Neural progenitor cell (in vitro differentiated cells): Measurements from ENCODE around the gene ZNF408. TPM values are rescaled to one million over a fixed set of nuclear protein-coding genes. Genes with fewer than 3 reads are reported as not detected.
A peak's percentile ranks its signal among the peaks of the same experiment; 100 is the strongest.

ENCODE experiments used
- DNase-seq: peaks from one replicate; pipeline ENCODE4 v3.0.0-alpha.2; 2016; ENCODE audit warnings: low spot score
- H2AFZ ChIP-seq: fragments of 200-600 bp; sonication (generic); replicated peaks from 2 replicates; pipeline ENCODE4 v1.6.1; 2016; ENCODE audit warnings: antibody characterized with exemption
- H3F3A ChIP-seq: fragments of 200-600 bp; sonication (generic); 2 replicates; pipeline ENCODE4 v1.6.1; 2016; ENCODE audit warnings: antibody characterized with exemption, low read depth
- H3K27ac ChIP-seq: fragments of 200-600 bp; sonication (generic); 2 replicates; pipeline ENCODE4 v1.5.1; 2016; ENCODE audit warnings: mild to moderate bottlenecking
- H3K27me3 ChIP-seq: fragments of 200-600 bp; sonication (generic); 2 replicates; pipeline ENCODE4 v1.6.1; 2016; ENCODE audit warnings: mild to moderate bottlenecking, moderate library complexity
- H3K36me3 ChIP-seq: fragments of 200-600 bp; sonication (generic); 2 replicates; pipeline ENCODE4 v1.5.1; 2016
- H3K4me1 ChIP-seq: fragments of 200-600 bp; sonication (generic); 2 replicates; pipeline ENCODE4 v1.6.1; 2016; ENCODE audit warnings: mixed run types
- H3K4me2 ChIP-seq: fragments of 200-600 bp; sonication (generic); 2 replicates; pipeline ENCODE4 v1.6.1; 2016
- H3K4me3 ChIP-seq: fragments of 200-600 bp; sonication (generic); 2 replicates; pipeline ENCODE4 v1.5.1; 2016
- H3K79me2 ChIP-seq: fragments of 200-600 bp; sonication (generic); 2 replicates; pipeline ENCODE4 v1.6.1; 2016; ENCODE audit warnings: low read depth
- H3K9ac ChIP-seq: fragments of 200-600 bp; sonication (generic); 2 replicates; pipeline ENCODE4 v1.6.1; 2016
- H3K9me3 ChIP-seq: fragments of 200-600 bp; sonication (generic); 2 replicates; pipeline ENCODE4 v1.5.1; 2016; ENCODE audit warnings: low read depth
- H4K20me1 ChIP-seq: fragments of 200-600 bp; sonication (generic); 2 replicates; pipeline ENCODE4 v1.6.1; 2016; ENCODE audit warnings: low read depth
- H3K27ac Mint-ChIP-seq: 3 replicates; pipeline ENCODE4 v1.8.0; 2021; ENCODE audit warnings: mixed read lengths
- H3K27me3 Mint-ChIP-seq: 2 replicates; pipeline ENCODE4 v1.8.0; 2022; ENCODE audit warnings: low read depth, mild to moderate bottlenecking, inconsistent platforms, moderate library complexity, mixed read lengths; ENCODE audit not compliant: insufficient read depth
- H3K36me3 Mint-ChIP-seq: 3 replicates; pipeline ENCODE4 v1.8.0; 2021; ENCODE audit warnings: mixed read lengths
- H3K4me1 Mint-ChIP-seq: 3 replicates; pipeline ENCODE4 v1.8.0; 2021; ENCODE audit warnings: mixed read lengths
- H3K4me3 Mint-ChIP-seq: 3 replicates; pipeline ENCODE4 v1.8.0; 2021; ENCODE audit warnings: mild to moderate bottlenecking, moderate library complexity, mixed read lengths
- H3K9me3 Mint-ChIP-seq: 3 replicates; pipeline ENCODE4 v1.8.0; 2020; ENCODE audit warnings: mixed read lengths
- CTCF ChIP-seq: fragments of 200-600 bp; sonication (generic); IDR thresholded peaks from 2 replicates; pipeline ENCODE4 v1.5.1; 2017; ENCODE audit warnings: antibody characterized with exemption, mild to moderate bottlenecking
- EZH2 ChIP-seq: fragments of 200-600 bp; sonication (generic); IDR thresholded peaks from 2 replicates; pipeline ENCODE4 v1.6.1; 2017; ENCODE audit warnings: antibody characterized with exemption, mild to moderate bottlenecking, moderate library complexity
- EZH2phosphoT487 ChIP-seq: fragments of 200-600 bp; sonication (generic); IDR thresholded peaks from 2 replicates; pipeline ENCODE4 v1.6.1; 2017; ENCODE audit warnings: antibody characterized with exemption
- total RNA-seq: library from RNA; depleted of rRNA; stranded (reverse); fragments of >200 nt; gene quantifications from 2 replicates; pipeline ENCODE4 v1.2.3, GENCODE V29; 2015; ENCODE audit warnings: low replicate concordance

Gene ZNF408
- total RNA-seq, 1 donor from 2014 or later = 2.8 TPM

GRCh38 chr11:46723359-46723680, 22.5 kb downstream of the ZNF408 start:
- H3K4me3 Mint-ChIP-seq = no peak overlapping the region
- no peaks in the 10 kb centered on the region for H3F3A ChIP-seq
- no peaks in the 10 kb centered on the region for H3K9me3 ChIP-seq
- no peaks in the 10 kb centered on the region for H4K20me1 ChIP-seq
- H3K27me3 Mint-ChIP-seq = peaks cover 8% of the 10 kb centered on the region
- no peaks in the 10 kb centered on the region for H3K27me3 ChIP-seq
- no peaks in the 10 kb centered on the region for H3K36me3 Mint-ChIP-seq
- no peak overlapping the region for H3K9ac ChIP-seq
- H2AFZ ChIP-seq = no peak overlapping the region
- TF ChIP-seq EZH2 = no peak
- TF ChIP-seq CTCF = no peak
- no peak overlapping the region for H3K4me2 ChIP-seq
- no peak overlapping the region for H3K27ac Mint-ChIP-seq
- H3K9me3 Mint-ChIP-seq = no peaks in the 10 kb centered on the region
- H3K4me1 Mint-ChIP-seq = peaks cover 14% of the 10 kb centered on the region
- no peak overlapping the region for H3K27ac ChIP-seq
- no peaks in the 10 kb centered on the region for H3K4me1 ChIP-seq
- DNase-seq = no peak
- H3K79me2 ChIP-seq = no peaks in the 10 kb centered on the region
- H3K4me3 ChIP-seq = no peak overlapping the region
- H3K36me3 ChIP-seq = no peaks in the 10 kb centered on the region

GRCh38 chr11:46724088-46724487, 23.3 kb downstream of the ZNF408 start:
- H3K4me2 ChIP-seq = no peak overlapping the region
- H2AFZ ChIP-seq = peak overlapping the region; percentile 50
- H3K27ac ChIP-seq = no peak overlapping the region
- no peaks in the 10 kb centered on the region for H3K79me2 ChIP-seq
- no peaks in the 10 kb centered on the region for H3F3A ChIP-seq
- Mint-ChIP-seq H3K4me1 (peaks cover 10% of the 10 kb centered on the region), H3K27me3 (peaks cover 6% of the 10 kb centered on the region), H3K4me3 (no peak overlapping the region), H3K27ac (no peak overlapping the region), H3K9me3 (no peaks in the 10 kb centered on the region), H3K36me3 (no peaks in the 10 kb centered on the region)
- no peak overlapping the region for H3K4me3 ChIP-seq
- no peaks in the 10 kb centered on the region for H3K4me1 ChIP-seq
- H3K9ac ChIP-seq = no peak overlapping the region
- H4K20me1 ChIP-seq = no peaks in the 10 kb centered on the region
- H3K9me3 ChIP-seq = no peaks in the 10 kb centered on the region
- no peaks in the 10 kb centered on the region for H3K27me3 ChIP-seq
- DNase-seq = no peak
- TF ChIP-seq CTCF = no peak
- no peak for TF ChIP-seq EZH2phosphoT487
- no peaks in the 10 kb centered on the region for H3K36me3 ChIP-seq

DNA sequence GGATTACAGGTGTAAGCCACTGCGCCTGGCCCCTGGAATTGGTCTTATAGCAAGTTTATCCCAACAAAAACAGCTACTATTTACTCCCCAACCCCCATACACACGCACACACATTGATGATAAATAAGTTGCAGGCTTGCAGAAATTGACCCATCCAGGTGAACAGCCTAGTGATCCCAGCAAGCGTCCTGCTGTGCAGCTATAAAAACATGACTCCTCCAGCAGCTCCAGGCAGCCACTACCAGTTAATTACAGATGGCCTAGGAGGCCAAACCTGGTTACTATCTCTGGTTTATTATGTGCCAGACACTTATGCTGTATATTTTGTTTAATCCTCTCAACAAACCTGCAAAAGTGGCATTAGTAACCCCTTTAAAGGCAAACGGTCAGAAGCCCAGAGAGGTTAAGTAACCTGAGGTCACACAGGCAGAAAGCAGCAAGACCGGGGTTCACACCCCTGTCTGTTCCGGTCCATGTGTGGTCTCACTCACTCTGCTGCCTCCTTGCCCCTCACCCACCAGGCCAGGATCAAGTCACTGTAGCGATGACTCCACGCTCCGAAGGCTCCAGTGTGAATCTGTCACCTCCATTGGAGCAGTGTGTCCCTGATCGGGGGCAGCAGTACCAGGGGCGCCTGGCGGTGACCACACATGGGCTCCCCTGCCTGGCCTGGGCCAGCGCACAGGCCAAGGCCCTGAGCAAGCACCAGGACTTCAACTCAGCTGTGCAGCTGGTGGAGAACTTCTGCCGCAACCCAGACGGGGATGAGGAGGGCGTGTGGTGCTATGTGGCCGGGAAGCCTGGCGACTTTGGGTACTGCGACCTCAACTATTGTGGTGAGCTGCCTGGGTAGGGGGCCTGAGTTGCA, 24.7 kb downstream of the ZNF408 start:
- no peak for DNase-seq
- Histone ChIP-seq H3K4me2 (no peak overlapping the region), H3K36me3 (no peaks in the 10 kb centered on the region), H3K9me3 (no peaks in the 10 kb centered on the region), H3K4me3 (no peak overlapping the region), H3K79me2 (no peaks in the 10 kb centered on the region), H4K20me1 (no peaks in the 10 kb centered on the region), H2AFZ (no peak overlapping the region), H3K4me1 (no peaks in the 10 kb centered on the region), H3K27me3 (no peaks in the 10 kb centered on the region), H3K27ac (no peak overlapping the region), H3K9ac (no peak overlapping the region), H3F3A (no peaks in the 10 kb centered on the region)
- H3K27me3 Mint-ChIP-seq = peaks cover 6% of the 10 kb centered on the region
- H3K4me3 Mint-ChIP-seq = no peak overlapping the region
- H3K4me1 Mint-ChIP-seq = peaks cover 9% of the 10 kb centered on the region
- H3K36me3 Mint-ChIP-seq = no peaks in the 10 kb centered on the region
- H3K27ac Mint-ChIP-seq = peak overlapping the region; percentile 78
- H3K9me3 Mint-ChIP-seq = no peaks in the 10 kb centered on the region
- TF ChIP-seq EZH2 (no peak), CTCF (no peak), EZH2phosphoT487 (no peak)
